ENCODE results near the gene FPGS. TPM values are rescaled to one million over a fixed set of nuclear protein-coding genes. Genes with fewer than 3 reads are reported as not detected.
"Not testable (repeated sequence)": the region's sequence is repeated elsewhere in the genome, so short reads cannot be mapped to it uniquely, and the experiment has no call there.

FPGS gene
- polyA plus RNA-seq, 1 of the 3 experiments (the other 2 are of a cell fraction), result 82.7 TPM

GRCh38 chr9:127841087-127841835, 38.6 kb downstream of the FPGS start:
- 94% methylated on average over 15 of the region's 15 CpGs for WGBS (ENCODE audit: low lambda C conversion rate)
- no peak overlapping the region for H3K9ac ChIP-seq
- DNase-seq, result no peak
- no peak for TF ChIP-seq SIN3A (IDR thresholded peaks at IDR 0.05; ENCODE audit: borderline replicate concordance, low read depth, low read length)
- no peaks in the 10 kb centered on the region for H3K9me2 ChIP-seq
- peaks cover 27% of the 10 kb centered on the region for H3F3A ChIP-seq (replicated peaks; ENCODE audit: insufficient read depth)
- ChIA-PET POLR2A (no interaction called here), CTCF (interaction anchor here (1.4 to 2.0 kb wide), 2 partner anchors 29 kb away, joined by 3 to 5 read pairs; no protein-coding TSS in a partner anchor)
- H3K27ac ChIP-seq (ENCODE audit: low read depth in 2 of 2, low read length in 1 of 2), result no peak overlapping the region
- H3K36me3 ChIP-seq (replicated peaks in 1 of 2; ENCODE audit: control insufficient read depth in 1 of 2, insufficient read depth in 2 of 2, low read length in 1 of 2), result peaks cover 4 to 7% of the 10 kb centered on the region in 2 experiments
- no peak overlapping the region for H3K4me3 ChIP-seq (ENCODE audit: low read depth in 2 of 2, low read length in 1 of 2)
- H4K20me1 ChIP-seq (ENCODE audit: insufficient read depth), result no peaks in the 10 kb centered on the region
- peaks cover 2 to 25% of the 10 kb centered on the region in 2 experiments; a peak in 3 of 4 replicates for H3K4me1 ChIP-seq (ENCODE audit: control insufficient read depth in 1 of 2, insufficient read depth in 2 of 2, low read depth in 1 of 2, low read length in 1 of 2)
- peaks cover 27% of the 10 kb centered on the region; the same call in 1 of the 2 replicates for H3K79me2 ChIP-seq (ENCODE audit: insufficient read depth)
- no peaks in the 10 kb centered on the region for H3K27me3 ChIP-seq (ENCODE audit: insufficient read depth)
- no peak overlapping the region for H2AFZ ChIP-seq (ENCODE audit: low read depth)
- no peak overlapping the region for H3K4me2 ChIP-seq
- no peaks in the 10 kb centered on the region for H3K9me3 ChIP-seq

DNA sequence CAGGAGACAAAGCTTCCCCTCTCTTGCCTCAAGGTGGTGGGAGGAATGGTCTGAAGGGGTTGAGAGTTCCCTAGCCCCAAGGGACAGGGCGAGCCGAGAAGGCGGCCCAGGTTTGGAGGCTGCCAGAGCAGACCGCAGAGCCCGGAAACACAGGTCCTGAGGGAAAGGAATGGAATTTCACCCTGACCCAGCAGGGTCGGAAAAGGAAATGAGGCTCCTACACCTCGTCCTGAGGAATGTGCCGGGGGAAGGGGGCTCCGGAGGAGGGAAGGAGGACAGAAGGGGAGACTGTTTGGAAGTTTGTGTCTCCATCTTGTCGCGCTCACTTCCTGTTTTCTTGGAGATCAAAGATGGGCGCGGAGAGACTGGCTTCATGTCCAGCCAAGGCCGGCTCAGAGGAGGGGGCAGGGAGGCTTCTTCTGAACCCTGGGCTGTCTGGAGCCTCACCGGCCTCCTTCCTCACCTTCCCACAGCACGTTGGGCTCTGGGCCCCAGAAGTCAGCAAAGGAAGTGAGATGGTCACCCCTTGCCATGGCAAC, 42.2 kb downstream of the FPGS start:
- no peak overlapping the region for H2AFZ ChIP-seq (ENCODE audit: low read depth)
- peaks cover 6% of the 10 kb centered on the region; the same call in 1 of the 2 replicates for H3K9me3 ChIP-seq
- H3K79me2 ChIP-seq (ENCODE audit: insufficient read depth), result peaks cover 45% of the 10 kb centered on the region
- H3K4me3 ChIP-seq (ENCODE audit: low read depth in 2 of 2, low read length in 1 of 2), result no peak overlapping the region
- POLR2A ChIA-PET, result no interaction called here
- H3K9ac ChIP-seq, result no peak overlapping the region
- WGBS (ENCODE audit: low lambda C conversion rate), result 85% methylated on average over 13 of the region's 16 CpGs
- H3K4me1 ChIP-seq (ENCODE audit: control insufficient read depth in 1 of 2, insufficient read depth in 2 of 2, low read depth in 1 of 2, low read length in 1 of 2), result peaks cover 5 to 10% of the 10 kb centered on the region in 2 experiments; a peak in 2 of 4 replicates
- peaks cover 7 to 17% of the 10 kb centered on the region in 2 experiments for H3K36me3 ChIP-seq (replicated peaks in 1 of 2; ENCODE audit: control insufficient read depth in 1 of 2, insufficient read depth in 2 of 2, low read length in 1 of 2)
- H3F3A ChIP-seq (replicated peaks; ENCODE audit: insufficient read depth), result peaks cover 4% of the 10 kb centered on the region
- no peak for DNase-seq
- TF ChIP-seq IRF3 (IDR thresholded peaks at IDR 0.05; ENCODE audit: low read depth, low read length), result no peak
- H3K27me3 ChIP-seq (ENCODE audit: insufficient read depth), result no peaks in the 10 kb centered on the region
- no peak overlapping the region for H3K27ac ChIP-seq (ENCODE audit: low read depth in 2 of 2, low read length in 1 of 2)
- no peak overlapping the region for H3K4me2 ChIP-seq
- H4K20me1 ChIP-seq (ENCODE audit: insufficient read depth), result no peaks in the 10 kb centered on the region
- CTCF ChIA-PET, result interaction anchor here (1.1 to 3.8 kb wide), 2 partner anchors 16 to 25 kb away, joined by 3 to 16 read pairs; no protein-coding TSS in a partner anchor
- H3K9me2 ChIP-seq, result no peaks in the 10 kb centered on the region

- Histone ChIP-seq H3K79me2 (ENCODE audit: insufficient read depth) (peaks cover 52% of the 10 kb centered on the region), H3K36me3 (replicated peaks in 1 of 2; ENCODE audit: control insufficient read depth in 1 of 2, insufficient read depth in 2 of 2, low read length in 1 of 2) (peaks cover 7 to 17% of the 10 kb centered on the region in 2 experiments), H3K4me1 (ENCODE audit: control insufficient read depth in 1 of 2, insufficient read depth in 2 of 2, low read depth in 1 of 2, low read length in 1 of 2) (peaks cover 5 to 10% of the 10 kb centered on the region in 2 experiments; a peak in 2 of 4 replicates)
- DNase-seq; H3K27me3 ChIP-seq (ENCODE audit: insufficient read depth); H2AFZ ChIP-seq (ENCODE audit: low read depth); H3K9me3 ChIP-seq; H3K4me2 ChIP-seq; H3K27ac ChIP-seq (ENCODE audit: low read depth in 2 of 2, low read length in 1 of 2); H4K20me1 ChIP-seq (ENCODE audit: insufficient read depth); H3K4me3 ChIP-seq (ENCODE audit: low read depth in 2 of 2, low read length in 1 of 2); H3K9me2 ChIP-seq; H3K9ac ChIP-seq; POLR2A ChIA-PET; H3F3A ChIP-seq (replicated peaks; ENCODE audit: insufficient read depth): not testable (repeated sequence)
- CTCF ChIA-PET, result interaction anchor here (0.6 to 3.8 kb wide), 5 partner anchors 8 to 111 kb away, joined by 3 to 16 read pairs (median 3); partner anchors contain the start of gene TOR2A
- 96% methylated on average over 4 of the region's 4 CpGs for WGBS (ENCODE audit: low lambda C conversion rate)
Measured at GRCh38 chr9:127845619-127846018, 42.9 kb downstream of the FPGS start.
